Measurements from ENCODE around the gene RETREG1.
"Not testable (repeated sequence)": the region's sequence is repeated elsewhere in the genome, so short reads cannot be mapped to it uniquely, and the experiment has no call there.

DNA sequence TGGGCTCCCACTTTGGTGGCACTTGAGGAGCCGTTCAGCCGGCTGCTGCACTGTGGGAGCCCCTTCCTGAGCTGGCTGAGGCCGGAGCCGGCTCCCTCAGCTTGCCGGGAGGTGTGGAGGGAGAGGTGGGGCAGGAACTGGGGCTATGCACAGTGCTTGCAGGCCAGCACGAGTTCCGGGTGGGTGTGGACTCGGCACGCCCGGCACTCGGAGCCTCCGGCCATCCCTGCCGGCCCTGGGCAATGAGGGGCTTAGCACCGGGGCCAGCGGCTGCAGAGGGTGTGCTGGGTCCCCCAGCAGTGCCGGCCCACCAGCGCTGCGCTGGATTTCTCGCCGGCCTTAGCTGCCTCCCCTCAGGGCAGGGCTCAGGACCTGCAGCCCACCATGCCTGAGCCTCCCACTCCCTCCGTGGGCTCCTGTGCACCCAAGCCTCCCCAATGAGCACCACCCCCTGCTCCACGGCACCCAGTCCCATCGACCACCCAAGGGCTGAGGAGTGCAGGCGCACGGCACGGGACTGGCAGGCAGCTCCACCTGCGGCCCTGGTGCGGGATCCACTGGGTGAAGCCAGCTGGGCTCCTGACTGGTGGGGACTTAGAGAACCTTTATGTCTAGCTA lies 180.6 kb downstream of the RETREG1 start:
- TF ChIP-seq, protein P1, sequence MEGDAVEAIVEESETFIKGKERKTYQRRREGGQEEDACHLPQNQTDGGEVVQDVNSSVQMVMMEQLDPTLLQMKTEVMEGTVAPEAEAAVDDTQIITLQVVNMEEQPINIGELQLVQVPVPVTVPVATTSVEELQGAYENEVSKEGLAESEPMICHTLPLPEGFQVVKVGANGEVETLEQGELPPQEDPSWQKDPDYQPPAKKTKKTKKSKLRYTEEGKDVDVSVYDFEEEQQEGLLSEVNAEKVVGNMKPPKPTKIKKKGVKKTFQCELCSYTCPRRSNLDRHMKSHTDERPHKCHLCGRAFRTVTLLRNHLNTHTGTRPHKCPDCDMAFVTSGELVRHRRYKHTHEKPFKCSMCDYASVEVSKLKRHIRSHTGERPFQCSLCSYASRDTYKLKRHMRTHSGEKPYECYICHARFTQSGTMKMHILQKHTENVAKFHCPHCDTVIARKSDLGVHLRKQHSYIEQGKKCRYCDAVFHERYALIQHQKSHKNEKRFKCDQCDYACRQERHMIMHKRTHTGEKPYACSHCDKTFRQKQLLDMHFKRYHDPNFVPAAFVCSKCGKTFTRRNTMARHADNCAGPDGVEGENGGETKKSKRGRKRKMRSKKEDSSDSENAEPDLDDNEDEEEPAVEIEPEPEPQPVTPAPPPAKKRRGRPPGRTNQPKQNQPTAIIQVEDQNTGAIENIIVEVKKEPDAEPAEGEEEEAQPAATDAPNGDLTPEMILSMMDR (IDR thresholded peaks at IDR 0.05; ENCODE audit: low read length), result not testable (repeated sequence)
- not testable (repeated sequence) for TF ChIP-seq EZH2 (IDR thresholded peaks at IDR 0.05; ENCODE audit: borderline replicate concordance, low read length)
